PC-9 (cell line): ENCODE data around the gene C12orf50.

Experiments used
- EZH2 ChIP-seq: fragments of 200-600 bp; sonication (generic); IDR thresholded peaks from 2 replicates; pipeline ENCODE4 v1.8.0; 2017; ENCODE audit warnings: antibody characterized with exemption, low read depth
- TF ChIP-seq, protein P1 (sequence below): fragments of 200-600 bp; sonication (generic); conservative IDR thresholded peaks from 2 replicates; pipeline ENCODE4 v1.6.1; 2017; ENCODE audit warnings: mixed run types, antibody characterized with exemption, mild to moderate bottlenecking, moderate library complexity

- TF ChIP-seq, protein P1, sequence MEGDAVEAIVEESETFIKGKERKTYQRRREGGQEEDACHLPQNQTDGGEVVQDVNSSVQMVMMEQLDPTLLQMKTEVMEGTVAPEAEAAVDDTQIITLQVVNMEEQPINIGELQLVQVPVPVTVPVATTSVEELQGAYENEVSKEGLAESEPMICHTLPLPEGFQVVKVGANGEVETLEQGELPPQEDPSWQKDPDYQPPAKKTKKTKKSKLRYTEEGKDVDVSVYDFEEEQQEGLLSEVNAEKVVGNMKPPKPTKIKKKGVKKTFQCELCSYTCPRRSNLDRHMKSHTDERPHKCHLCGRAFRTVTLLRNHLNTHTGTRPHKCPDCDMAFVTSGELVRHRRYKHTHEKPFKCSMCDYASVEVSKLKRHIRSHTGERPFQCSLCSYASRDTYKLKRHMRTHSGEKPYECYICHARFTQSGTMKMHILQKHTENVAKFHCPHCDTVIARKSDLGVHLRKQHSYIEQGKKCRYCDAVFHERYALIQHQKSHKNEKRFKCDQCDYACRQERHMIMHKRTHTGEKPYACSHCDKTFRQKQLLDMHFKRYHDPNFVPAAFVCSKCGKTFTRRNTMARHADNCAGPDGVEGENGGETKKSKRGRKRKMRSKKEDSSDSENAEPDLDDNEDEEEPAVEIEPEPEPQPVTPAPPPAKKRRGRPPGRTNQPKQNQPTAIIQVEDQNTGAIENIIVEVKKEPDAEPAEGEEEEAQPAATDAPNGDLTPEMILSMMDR = no peak
- no peak for TF ChIP-seq EZH2
Measured at GRCh38 chr12:88001327-88001726, 27.9 kb downstream of the C12orf50 start.
